ENCODE measurements around the gene ZNF532. TPM values are rescaled to one million over a fixed set of nuclear protein-coding genes. Genes with fewer than 3 reads are reported as not detected.
A peak's percentile ranks its signal among the peaks of the same experiment; 100 is the strongest.

The ZNF532 gene
- total and polyA plus RNA-seq, 2 donors from 2014 or later: 5.7 to 76.3 TPM

DNA sequence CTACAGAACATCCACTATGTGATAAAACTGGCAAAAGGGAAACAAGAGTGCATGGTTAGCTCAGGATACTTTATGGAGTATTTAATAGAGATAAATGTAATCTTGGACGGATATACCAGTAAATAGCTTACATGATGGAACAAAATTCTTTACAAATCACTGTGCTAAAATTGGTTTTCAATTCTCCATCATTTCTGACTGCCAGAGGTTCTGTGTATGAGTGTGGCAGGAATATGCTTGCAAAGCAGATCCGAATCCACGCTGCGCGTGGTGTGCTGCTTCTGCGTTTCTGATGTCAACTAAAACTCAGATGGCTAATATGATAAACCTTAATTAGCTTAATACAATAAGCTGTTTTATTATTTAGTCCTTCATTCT, 2.1 kb downstream of the ZNF532 start:
- no peak overlapping the region for H3K27ac ChIP-seq (ENCODE audit: low read depth in 2 of 2, low read length in 2 of 2)
- peak overlapping the region in 1 of 3 donors; percentile 36 for H3K4me3 ChIP-seq (ENCODE audit: low read length in 3 of 3)
- FAIRE-seq (no peak), DNase-seq (no peak)
- TF ChIP-seq CTCF (IDR thresholded peaks at IDR 0.05; ENCODE audit: borderline replicate concordance, extremely low read depth, insufficient read depth): no peak
- peak overlapping the region in 2 of 3 donors; percentile 2 to 13 for H3K9ac ChIP-seq (ENCODE audit: low read length in 3 of 3)
- peaks cover 17 to 28% (median 23%) of the 10 kb centered on the region in 3 donors for H3K4me1 ChIP-seq (ENCODE audit: control insufficient read depth in 2 of 3, insufficient read depth in 2 of 3, low read depth in 1 of 3, low read length in 3 of 3)
- no peaks in the 10 kb centered on the region for H3K27me3 ChIP-seq (ENCODE audit: control insufficient read depth, insufficient read depth, low read length)
- intact Hi-C loops (cut with DNase I): no loop called here
- peaks cover 0 to 3% (median 0%) of the 10 kb centered on the region in 3 donors for H3K9me3 ChIP-seq (ENCODE audit: control insufficient read depth in 2 of 3, insufficient read depth in 1 of 3, low read length in 3 of 3)
- peaks cover 5 to 14% (median 10%) of the 10 kb centered on the region in 3 donors for H3K36me3 ChIP-seq (ENCODE audit: control insufficient read depth in 2 of 3, insufficient read depth in 3 of 3, low read length in 3 of 3)

DNA sequence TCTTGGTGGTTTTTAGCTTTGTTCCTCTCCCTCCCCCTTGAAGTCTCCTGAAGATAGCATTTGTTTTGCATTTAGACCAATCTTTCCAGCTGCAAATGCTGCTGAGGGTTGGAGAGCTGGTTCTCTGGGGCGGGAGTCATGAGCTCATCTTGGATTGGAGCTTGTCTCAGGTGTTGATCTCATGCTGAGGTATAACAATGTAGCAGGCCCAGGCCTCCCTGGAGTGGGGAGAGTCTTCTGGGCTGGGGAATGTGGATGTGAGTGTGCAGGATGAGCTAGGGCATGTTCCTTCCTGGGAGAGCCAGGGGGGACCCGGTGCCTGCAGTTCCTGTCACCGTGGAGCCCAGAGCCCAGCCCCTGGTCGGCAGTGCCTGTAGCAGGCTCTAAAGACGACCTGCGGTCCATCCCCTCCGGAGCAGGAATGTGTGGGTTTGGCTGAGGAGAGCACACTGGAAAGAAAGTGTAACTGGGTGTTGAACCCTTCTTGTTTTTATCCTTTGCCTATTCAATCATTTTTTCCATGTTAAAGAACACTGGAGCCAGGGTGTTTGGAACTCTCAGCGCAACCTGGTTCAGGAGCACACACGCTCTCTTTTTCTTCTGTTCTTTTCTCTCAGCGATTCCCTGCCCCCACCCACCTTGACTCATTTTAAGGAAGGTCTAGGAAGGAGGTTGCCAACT, 2.7 kb downstream of the ZNF532 start:
- FAIRE-seq (no peak), DNase-seq (peak in 1 of 5 donors; percentile 46)
- Histone ChIP-seq H3K27me3 (ENCODE audit: control insufficient read depth, insufficient read depth, low read length) (no peaks in the 10 kb centered on the region), H3K36me3 (ENCODE audit: control insufficient read depth in 2 of 3, insufficient read depth in 3 of 3, low read length in 3 of 3) (peaks cover 5 to 14% (median 10%) of the 10 kb centered on the region in 3 donors), H3K27ac (ENCODE audit: low read depth in 2 of 2, low read length in 2 of 2) (no peak overlapping the region), H3K9ac (ENCODE audit: low read length in 3 of 3) (no peak overlapping the region), H3K4me1 (ENCODE audit: control insufficient read depth in 2 of 3, insufficient read depth in 2 of 3, low read depth in 1 of 3, low read length in 3 of 3) (peaks cover 14 to 25% (median 21%) of the 10 kb centered on the region in 3 donors), H3K9me3 (ENCODE audit: control insufficient read depth in 2 of 3, insufficient read depth in 1 of 3, low read length in 3 of 3) (peaks cover 0 to 3% (median 0%) of the 10 kb centered on the region in 3 donors), H3K4me3 (ENCODE audit: low read length in 3 of 3) (peak overlapping the region in 1 of 3 donors; percentile 36)
- TF ChIP-seq CTCF (IDR thresholded peaks at IDR 0.05; ENCODE audit: borderline replicate concordance, extremely low read depth, insufficient read depth): no peak
- intact Hi-C loops (cut with DNase I): no loop called here

DNA sequence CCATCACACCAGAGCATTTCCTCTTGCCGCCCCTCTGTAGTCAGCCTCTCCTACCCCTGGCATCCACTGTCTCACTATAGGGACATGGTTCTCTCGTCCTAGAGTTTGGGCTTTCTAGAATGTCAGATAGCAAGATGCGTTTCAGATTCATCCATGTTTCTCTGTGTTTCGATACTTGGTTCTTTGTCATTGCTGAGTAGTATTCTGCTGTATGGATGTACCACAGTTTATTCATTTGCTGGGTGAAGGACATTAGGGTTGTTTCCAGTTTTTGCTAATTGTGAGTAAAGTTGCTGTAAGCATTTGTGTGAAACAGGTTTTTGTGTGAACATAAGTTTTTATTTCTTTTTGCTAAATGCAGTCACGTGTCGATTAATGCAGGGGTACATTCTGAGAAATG, 3.8 kb downstream of the ZNF532 start:
- no peak for FAIRE-seq
- H3K9ac ChIP-seq (ENCODE audit: low read length in 3 of 3): no peak overlapping the region
- no peak overlapping the region for H3K4me3 ChIP-seq (ENCODE audit: low read length in 3 of 3)
- no peak for DNase-seq
- peaks cover 0 to 3% (median 0%) of the 10 kb centered on the region in 3 donors for H3K9me3 ChIP-seq (ENCODE audit: control insufficient read depth in 2 of 3, insufficient read depth in 1 of 3, low read length in 3 of 3)
- no peak overlapping the region for H3K27ac ChIP-seq (ENCODE audit: low read depth in 2 of 2, low read length in 2 of 2)
- peaks cover 13 to 22% (median 21%) of the 10 kb centered on the region in 3 donors for H3K4me1 ChIP-seq (ENCODE audit: control insufficient read depth in 2 of 3, insufficient read depth in 2 of 3, low read depth in 1 of 3, low read length in 3 of 3)
- peaks cover 5 to 14% (median 10%) of the 10 kb centered on the region in 3 donors for H3K36me3 ChIP-seq (ENCODE audit: control insufficient read depth in 2 of 3, insufficient read depth in 3 of 3, low read length in 3 of 3)
- TF ChIP-seq CTCF (IDR thresholded peaks at IDR 0.05; ENCODE audit: borderline replicate concordance, extremely low read depth, insufficient read depth): no peak
- intact Hi-C loops (cut with DNase I): no loop called here
- H3K27me3 ChIP-seq (ENCODE audit: control insufficient read depth, insufficient read depth, low read length): no peaks in the 10 kb centered on the region
